Measurements from ENCODE around the gene ARL8B. TPM values are rescaled to one million over a fixed set of nuclear protein-coding genes. Genes with fewer than 3 reads are reported as not detected.

The ARL8B gene
- total RNA-seq, 1 experiment from 2014 or later: 29.0 TPM

DNA sequence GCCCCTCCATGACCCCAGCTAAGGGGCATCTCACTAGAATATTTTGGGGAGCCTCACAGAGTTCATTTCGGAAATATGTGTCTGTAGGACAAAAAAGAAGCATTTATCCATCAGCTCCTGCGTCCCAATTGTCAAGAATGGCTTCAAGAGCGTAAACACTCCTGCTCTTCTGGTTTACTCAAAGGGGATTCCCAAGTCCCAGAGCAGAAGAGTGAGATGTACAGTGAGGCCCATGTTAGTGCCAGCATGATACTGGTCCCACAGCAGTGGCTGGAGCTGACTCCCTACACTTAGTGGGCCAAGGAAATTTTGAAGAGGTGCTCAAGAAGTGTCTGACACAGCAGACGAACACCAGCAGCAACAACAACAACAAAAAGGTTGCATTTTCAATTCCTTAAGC lies 34.9 kb upstream of the ARL8B start:
- Mint-ChIP-seq H3K4me1 (peaks cover 3 to 5% of the 10 kb centered on the region in 2 experiments), H3K36me3 (ENCODE audit: insufficient read depth in 1 of 3, low read depth in 3 of 3) (no peaks in the 10 kb centered on the region), H3K27me3 (ENCODE audit: low read depth) (peaks cover under 1% of the 10 kb centered on the region; the same call in 1 of the 2 replicates), H3K27ac (no peak overlapping the region), H3K9me3 (no peaks in the 10 kb centered on the region), H3K4me3 (no peak overlapping the region)
- no peak overlapping the region for H2BK20ac ChIP-seq (ENCODE audit: low read depth, low read length, poor library complexity, severe bottlenecking)
- no peaks in the 10 kb centered on the region; the same call in 1 of the 2 replicates for H3K27me3 ChIP-seq (ENCODE audit: insufficient read depth, low read length)
- H2BK5ac ChIP-seq (ENCODE audit: insufficient read length, low read length): no peak overlapping the region
- H3K9me3 ChIP-seq (ENCODE audit: control insufficient read depth, low read depth, low read length): no peaks in the 10 kb centered on the region
- TF ChIP-seq, protein P1, sequence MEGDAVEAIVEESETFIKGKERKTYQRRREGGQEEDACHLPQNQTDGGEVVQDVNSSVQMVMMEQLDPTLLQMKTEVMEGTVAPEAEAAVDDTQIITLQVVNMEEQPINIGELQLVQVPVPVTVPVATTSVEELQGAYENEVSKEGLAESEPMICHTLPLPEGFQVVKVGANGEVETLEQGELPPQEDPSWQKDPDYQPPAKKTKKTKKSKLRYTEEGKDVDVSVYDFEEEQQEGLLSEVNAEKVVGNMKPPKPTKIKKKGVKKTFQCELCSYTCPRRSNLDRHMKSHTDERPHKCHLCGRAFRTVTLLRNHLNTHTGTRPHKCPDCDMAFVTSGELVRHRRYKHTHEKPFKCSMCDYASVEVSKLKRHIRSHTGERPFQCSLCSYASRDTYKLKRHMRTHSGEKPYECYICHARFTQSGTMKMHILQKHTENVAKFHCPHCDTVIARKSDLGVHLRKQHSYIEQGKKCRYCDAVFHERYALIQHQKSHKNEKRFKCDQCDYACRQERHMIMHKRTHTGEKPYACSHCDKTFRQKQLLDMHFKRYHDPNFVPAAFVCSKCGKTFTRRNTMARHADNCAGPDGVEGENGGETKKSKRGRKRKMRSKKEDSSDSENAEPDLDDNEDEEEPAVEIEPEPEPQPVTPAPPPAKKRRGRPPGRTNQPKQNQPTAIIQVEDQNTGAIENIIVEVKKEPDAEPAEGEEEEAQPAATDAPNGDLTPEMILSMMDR (conservative IDR thresholded peaks at IDR 0.05): no peak
- H3K23ac ChIP-seq (ENCODE audit: insufficient read length, low read depth, low read length): no peak overlapping the region
- no peak for DNase-seq
- H3K56ac ChIP-seq (ENCODE audit: insufficient read length, low read depth, low read length): no peak overlapping the region
- no peaks in the 10 kb centered on the region for H3K23me2 ChIP-seq (ENCODE audit: insufficient read length, low read depth, low read length, poor library complexity, severe bottlenecking)
- H4K8ac ChIP-seq (replicated peaks; ENCODE audit: insufficient read length, low read depth, low read length): no peak overlapping the region
- H3K9ac ChIP-seq (ENCODE audit: extremely low read depth, insufficient read length, low read length): no peak overlapping the region
- WGBS (ENCODE audit: extremely low coverage, insufficient read length, low lambda C conversion rate): no CpG with 5 or more reads among the region's 4 CpGs
- H2AK5ac ChIP-seq (ENCODE audit: insufficient read length, low read length): no peak overlapping the region
- no peak overlapping the region for H4K91ac ChIP-seq (ENCODE audit: insufficient read length, low read depth, low read length)
- no peak overlapping the region for H3K4me2 ChIP-seq (ENCODE audit: insufficient read depth, insufficient read length, low read length)
- no peaks in the 10 kb centered on the region for H3K4me1 ChIP-seq (ENCODE audit: insufficient read depth, low read length)
- H2BK12ac ChIP-seq (ENCODE audit: insufficient read length, low read depth, low read length): no peak overlapping the region
- H3K18ac ChIP-seq (ENCODE audit: insufficient read length, low read depth, low read length): no peak overlapping the region
- H4K5ac ChIP-seq (ENCODE audit: insufficient read length, low read depth, low read length): no peak overlapping the region
- no peak overlapping the region for H2BK15ac ChIP-seq (ENCODE audit: low read depth, low read length)
- no peak overlapping the region for H3K14ac ChIP-seq (ENCODE audit: insufficient read depth, low read length)
- H3K79me2 ChIP-seq (ENCODE audit: insufficient read depth, low read length): no peaks in the 10 kb centered on the region
- no peak overlapping the region for H2AFZ ChIP-seq (ENCODE audit: low read length)
- no peak overlapping the region for H3T11ph ChIP-seq (ENCODE audit: low read length)
- no peak overlapping the region for H3K4ac ChIP-seq (ENCODE audit: low read depth, low read length)
- no peaks in the 10 kb centered on the region for H3K79me1 ChIP-seq (ENCODE audit: insufficient read depth, low read depth, low read length, poor library complexity, severe bottlenecking)
- H3K27ac ChIP-seq (ENCODE audit: insufficient read length, low read depth, low read length): no peak overlapping the region
- no peak overlapping the region for H2BK120ac ChIP-seq (ENCODE audit: low read depth, low read length, poor library complexity, severe bottlenecking)
- H4K20me1 ChIP-seq (ENCODE audit: control insufficient read depth, insufficient read depth, insufficient read length): no peaks in the 10 kb centered on the region
